Mesendoderm (in vitro differentiated cells): ENCODE data around the gene RAG2.

Experiments
- DNase-seq: peaks from one replicate; pipeline ENCODE4 v3.0.0; 2013
- H2AK5ac ChIP-seq: 2 replicates; pipeline ENCODE4 v1.6.1; 2013; ENCODE audit warnings: low read length, inconsistent platforms
- H2BK120ac ChIP-seq: 2 replicates; pipeline ENCODE4 v1.6.1; 2013; ENCODE audit warnings: low read depth, mild to moderate bottlenecking, low read length, moderate library complexity, mixed read lengths
- H2BK15ac ChIP-seq: replicated peaks from 2 replicates; pipeline ENCODE4 v1.6.1; 2013; ENCODE audit warnings: low read depth, mild to moderate bottlenecking, moderate library complexity
- H2BK5ac ChIP-seq: 2 replicates; pipeline ENCODE4 v1.6.1; 2013; ENCODE audit warnings: low read length, inconsistent platforms
- H3K18ac ChIP-seq: 2 replicates; pipeline ENCODE4 v1.6.1; 2013; ENCODE audit warnings: mild to moderate bottlenecking, low read length, mixed read lengths
- H3K23ac ChIP-seq: one replicate; pipeline ENCODE4 v1.6.1; 2013; ENCODE audit warnings: low read length
- H3K27ac ChIP-seq: 2 replicates; pipeline ENCODE4 v1.5.1; 2013; ENCODE audit warnings: low read depth, mild to moderate bottlenecking, inconsistent platforms, low read length, moderate library complexity
- H3K27me3 ChIP-seq: 2 replicates; pipeline ENCODE4 v1.6.1; 2013; ENCODE audit warnings: low read length, control low read depth, mild to moderate bottlenecking, inconsistent platforms; ENCODE audit not compliant: insufficient read depth, poor library complexity
- H3K36me3 ChIP-seq: 2 replicates; pipeline ENCODE4 v1.6.1; 2013; ENCODE audit warnings: low read length, inconsistent platforms; ENCODE audit not compliant: control insufficient read depth, insufficient read depth
- H3K4ac ChIP-seq: one replicate; pipeline ENCODE4 v1.6.1; 2013; ENCODE audit warnings: low read depth, mild to moderate bottlenecking, low read length, moderate library complexity
- H3K4me1 ChIP-seq: 2 replicates; pipeline ENCODE4 v1.6.1; 2013; ENCODE audit warnings: low read depth, low read length, inconsistent platforms; ENCODE audit not compliant: control insufficient read depth
- H3K4me2 ChIP-seq: 2 replicates; pipeline ENCODE4 v1.6.1; 2013; ENCODE audit warnings: low read length
- H3K4me3 ChIP-seq: 2 replicates; pipeline ENCODE4 v1.5.1; 2013; ENCODE audit warnings: mild to moderate bottlenecking, low read length
- H3K56ac ChIP-seq: one replicate; pipeline ENCODE4 v1.6.1; 2013; ENCODE audit warnings: low read length
- H3K79me1 ChIP-seq: 2 replicates; pipeline ENCODE4 v1.6.1; 2013; ENCODE audit warnings: low read length, inconsistent platforms
- H3K79me2 ChIP-seq: 2 replicates; pipeline ENCODE4 v1.6.1; 2013; ENCODE audit warnings: mild to moderate bottlenecking, low read length; ENCODE audit not compliant: control insufficient read depth, insufficient read depth
- H3K9ac ChIP-seq: 2 replicates; pipeline ENCODE4 v1.6.1; 2013; ENCODE audit warnings: low read length, inconsistent platforms
- H4K5ac ChIP-seq: one replicate; pipeline ENCODE4 v1.6.1; 2013; ENCODE audit warnings: low read length
- H4K8ac ChIP-seq: one replicate; pipeline ENCODE4 v1.6.1; 2013; ENCODE audit warnings: low read depth, mild to moderate bottlenecking, control low read depth, low read length, moderate library complexity
- WGBS: extraction: QIAGEN DNeasy Blood & Tissue Kit; methylation state at CpG from one replicate; pipeline ENCODE4 v1.1.7; 2013; ENCODE audit warnings: low lambda C conversion rate, missing lambda C conversion rate; ENCODE audit not compliant: insufficient coverage; ENCODE audit errors: extremely low coverage; 5-methylcytosine and 5-hydroxymethylcytosine counted together

RAG2 gene

GRCh38 chr11:36618363-36619047, 20.5 kb upstream of the RAG2 start:
- DNase-seq = no peak
- no peaks in the 10 kb centered on the region for H3K4me1 ChIP-seq
- H3K79me1 ChIP-seq = no peaks in the 10 kb centered on the region
- H2BK5ac ChIP-seq = no peak overlapping the region
- no peak overlapping the region for H3K4me3 ChIP-seq
- no peak overlapping the region for H3K23ac ChIP-seq
- H2BK15ac ChIP-seq = no peak overlapping the region
- no peak overlapping the region for H3K18ac ChIP-seq
- no peak overlapping the region for H3K4ac ChIP-seq
- no peaks in the 10 kb centered on the region for H3K36me3 ChIP-seq
- H3K27ac ChIP-seq = no peak overlapping the region
- no peak overlapping the region for H3K56ac ChIP-seq
- H4K5ac ChIP-seq = no peak overlapping the region
- no peaks in the 10 kb centered on the region for H3K79me2 ChIP-seq
- no peak overlapping the region for H4K8ac ChIP-seq
- no peaks in the 10 kb centered on the region for H3K27me3 ChIP-seq
- H2BK120ac ChIP-seq = no peak overlapping the region
- no CpG with 5 or more reads among the region's 3 CpGs for WGBS
- H2AK5ac ChIP-seq = no peak overlapping the region
- no peak overlapping the region for H3K4me2 ChIP-seq
- no peak overlapping the region for H3K9ac ChIP-seq

GRCh38 chr11:36617543-36618362, 19.7 kb upstream of the RAG2 start:
- no peak overlapping the region for H3K27ac ChIP-seq
- no peak for DNase-seq
- no peak overlapping the region for H2BK120ac ChIP-seq
- no peak overlapping the region for H4K5ac ChIP-seq
- H3K79me2 ChIP-seq = no peaks in the 10 kb centered on the region
- H3K18ac ChIP-seq = no peak overlapping the region
- no peak overlapping the region for H3K4me3 ChIP-seq
- no peak overlapping the region for H2BK5ac ChIP-seq
- no peaks in the 10 kb centered on the region for H3K79me1 ChIP-seq
- H3K23ac ChIP-seq = no peak overlapping the region
- no peak overlapping the region for H3K56ac ChIP-seq
- no peak overlapping the region for H4K8ac ChIP-seq
- no CpG with 5 or more reads among the region's 6 CpGs for WGBS
- no peaks in the 10 kb centered on the region for H3K27me3 ChIP-seq
- no peaks in the 10 kb centered on the region for H3K4me1 ChIP-seq
- H2AK5ac ChIP-seq = no peak overlapping the region
- H2BK15ac ChIP-seq = no peak overlapping the region
- H3K36me3 ChIP-seq = no peaks in the 10 kb centered on the region
- no peak overlapping the region for H3K4me2 ChIP-seq
- no peak overlapping the region for H3K9ac ChIP-seq
- no peak overlapping the region for H3K4ac ChIP-seq

GRCh38 chr11:36615826-36616225, 17.8 kb upstream of the RAG2 start:
- H3K27me3 ChIP-seq = no peaks in the 10 kb centered on the region
- H3K56ac ChIP-seq = no peak overlapping the region
- no peaks in the 10 kb centered on the region for H3K36me3 ChIP-seq
- no CpG with 5 or more reads among the region's 3 CpGs for WGBS
- no peaks in the 10 kb centered on the region for H3K79me1 ChIP-seq
- H3K9ac ChIP-seq = no peak overlapping the region
- H3K18ac ChIP-seq = no peak overlapping the region
- no peak overlapping the region for H2BK120ac ChIP-seq
- no peak overlapping the region for H3K4me2 ChIP-seq
- no peak overlapping the region for H4K5ac ChIP-seq
- H2AK5ac ChIP-seq = no peak overlapping the region
- H3K23ac ChIP-seq = no peak overlapping the region
- no peak overlapping the region for H3K27ac ChIP-seq
- H3K4me1 ChIP-seq = no peaks in the 10 kb centered on the region
- H2BK15ac ChIP-seq = no peak overlapping the region
- no peak overlapping the region for H2BK5ac ChIP-seq
- no peak for DNase-seq
- H4K8ac ChIP-seq = no peak overlapping the region
- no peak overlapping the region for H3K4ac ChIP-seq
- no peaks in the 10 kb centered on the region for H3K79me2 ChIP-seq
- no peak overlapping the region for H3K4me3 ChIP-seq

GRCh38 chr11:36609383-36609782, 11.3 kb upstream of the RAG2 start:
- Histone ChIP-seq H3K4me2 (no peak overlapping the region), H2AK5ac (no peak overlapping the region), H2BK15ac (no peak overlapping the region), H3K18ac (no peak overlapping the region), H3K4me3 (no peak overlapping the region), H3K79me1 (no peaks in the 10 kb centered on the region), H3K27me3 (no peaks in the 10 kb centered on the region), H4K5ac (no peak overlapping the region), H2BK5ac (no peak overlapping the region), H3K56ac (no peak overlapping the region), H4K8ac (no peak overlapping the region), H3K79me2 (no peaks in the 10 kb centered on the region), H3K4ac (no peak overlapping the region), H3K4me1 (no peaks in the 10 kb centered on the region), H3K27ac (no peak overlapping the region), H3K9ac (no peak overlapping the region), H3K23ac (no peak overlapping the region), H3K36me3 (no peaks in the 10 kb centered on the region), H2BK120ac (no peak overlapping the region)
- WGBS = no CpG with 5 or more reads among the region's 2 CpGs
- no peak for DNase-seq

- Histone ChIP-seq H2BK15ac (no peak overlapping the region), H4K8ac (no peak overlapping the region), H3K4me2 (no peak overlapping the region), H3K56ac (no peak overlapping the region), H2BK5ac (no peak overlapping the region), H3K36me3 (no peaks in the 10 kb centered on the region), H3K4ac (no peak overlapping the region), H3K4me1 (no peaks in the 10 kb centered on the region), H3K9ac (no peak overlapping the region), H3K27ac (no peak overlapping the region), H3K23ac (no peak overlapping the region), H3K79me1 (no peaks in the 10 kb centered on the region), H3K18ac (no peak overlapping the region), H4K5ac (no peak overlapping the region), H2AK5ac (no peak overlapping the region), H3K79me2 (no peaks in the 10 kb centered on the region), H3K27me3 (no peaks in the 10 kb centered on the region), H3K4me3 (no peak overlapping the region), H2BK120ac (no peak overlapping the region)
- DNase-seq = no peak
- WGBS = no CpG with 5 or more reads among the region's 1 CpG
These were observed 10.6 kb upstream of the RAG2 start for GRCh38 chr11:36608491-36609199.
